Endothelial cell of umbilical vein (primary cell): ENCODE data around the gene HCN1. TPM values are rescaled to one million over a fixed set of nuclear protein-coding genes. Genes with fewer than 3 reads are reported as not detected.

ENCODE experiments used
- BruUV-seq: library from RNA; stranded (reverse); fragments of 400-500 nt; replicated peaks from 2 replicates; lab custom pipeline; 2021; lab: Mats Ljungman, UMichigan
- CTCF ChIA-PET: fragments of 300-600, 350-600 bp; sonication (Branson Sonifier 250); formaldehyde crosslinking; loops from one replicate; lab custom pipeline; 2021; ENCODE audit warnings: antibody characterized with exemption, inconsistent platforms; lab: Charles Lee
- POLR2A ChIA-PET: fragments of 300-600, 350-600 bp; sonication (Branson Sonifier 250); formaldehyde crosslinking; loops from one replicate; lab custom pipeline; 2021; ENCODE audit warnings: antibody characterized with exemption, inconsistent platforms; lab: Charles Lee
- DNase-seq: peaks from one replicate; pipeline ENCODE4 v3.0.0-alpha.2; 2011; ENCODE audit warnings: low read depth, low spot score
- FAIRE-seq: peaks from 2 replicates; lab custom pipeline; 2011; peaks lifted over from hg19 to GRCh38; lab: Jason Lieb, UNC
- H2AFZ ChIP-seq: 2 replicates; pipeline ENCODE4 v1.6.0; 2012; ENCODE audit warnings: low read depth, low read length, control low read depth, inconsistent platforms
- H3K27ac ChIP-seq: 2 replicates; pipeline ENCODE4 v1.5.1; 2011; ENCODE audit warnings: low read depth, mild to moderate bottlenecking, control low read depth, low read length, moderate library complexity; ENCODE audit not compliant: insufficient read depth
- H3K27me3 ChIP-seq, 2 experiments: 2 replicates each; pipeline versions ENCODE4 v1.6.0 to v1.6.1; 2011; ENCODE audit warnings: low read length in 2 of 2, mixed read lengths in 1 of 2; ENCODE audit not compliant: control insufficient read depth in 2 of 2, insufficient read depth in 2 of 2
- H3K36me3 ChIP-seq, 2 experiments: 2 replicates in 1 of 2; 3 replicates in 1 of 2; pipeline ENCODE4 v1.5.1; 2011; ENCODE audit warnings: low read length in 2 of 2, mild to moderate bottlenecking in 1 of 2, moderate library complexity in 1 of 2; ENCODE audit not compliant: control insufficient read depth in 2 of 2, insufficient read depth in 2 of 2; ENCODE audit errors: extremely low read depth in 1 of 2
- H3K4me1 ChIP-seq: 3 replicates; pipeline ENCODE4 v1.5.1; 2011; ENCODE audit warnings: mild to moderate bottlenecking, low read length; ENCODE audit not compliant: control insufficient read depth, insufficient read depth; ENCODE audit errors: extremely low read depth
- H3K4me2 ChIP-seq: 2 replicates; pipeline ENCODE4 v1.6.1; 2011; ENCODE audit warnings: low read length, control low read depth, mixed read lengths; ENCODE audit not compliant: insufficient read depth
- H3K4me3 ChIP-seq, 3 experiments: fragments of 200-600 bp in 1 of 3; sonication (generic), shearing (Covaris generic) in 1 of 3; replicated peaks in 1 of 3; 2 replicates each; pipeline ENCODE4 v1.5.1; 2011 to 2016; ENCODE audit warnings: control low read depth in 3 of 3, low read length in 3 of 3, mild to moderate bottlenecking in 2 of 3, inconsistent platforms in 1 of 3, low read depth in 1 of 3, moderate library complexity in 1 of 3; ENCODE audit not compliant: insufficient read depth in 1 of 3
- H3K79me2 ChIP-seq: 2 replicates; pipeline ENCODE4 v1.6.0; 2012; ENCODE audit warnings: low read length, inconsistent platforms; ENCODE audit not compliant: control insufficient read depth, insufficient read depth
- H3K9ac ChIP-seq: replicated peaks from 2 replicates; pipeline ENCODE3; 2011; ENCODE audit warnings: low read length, control low read depth; ENCODE audit not compliant: insufficient read depth; ENCODE audit errors: extremely low read depth
- H3K9me1 ChIP-seq: replicated peaks from 3 replicates; pipeline ENCODE4 v1.6.0; 2011; ENCODE audit warnings: mild to moderate bottlenecking, low read length; ENCODE audit not compliant: control insufficient read depth, insufficient read depth; ENCODE audit errors: extremely low read depth
- H3K9me3 ChIP-seq: replicated peaks from 2 replicates; pipeline ENCODE4 v1.5.1; 2012; ENCODE audit warnings: low read length, inconsistent platforms; ENCODE audit not compliant: control insufficient read depth, insufficient read depth
- H4K20me1 ChIP-seq: replicated peaks from 2 replicates; pipeline ENCODE3; 2011; ENCODE audit warnings: mild to moderate bottlenecking, low read length; ENCODE audit not compliant: control insufficient read depth, insufficient read depth; ENCODE audit errors: extremely low read depth
- EZH2 ChIP-seq: IDR thresholded peaks from 2 replicates; pipeline ENCODE4 v1.6.1; 2012; ENCODE audit warnings: borderline replicate concordance, low read depth, mild to moderate bottlenecking, moderate library complexity, low read length, inconsistent platforms; ENCODE audit not compliant: severe bottlenecking
- FOS ChIP-seq: IDR thresholded peaks from 2 replicates; pipeline ENCODE4 v1.6.1; 2011; ENCODE audit warnings: mild to moderate bottlenecking, low read length, moderate library complexity, borderline replicate concordance; ENCODE audit not compliant: insufficient read depth
- GATA2 ChIP-seq: IDR thresholded peaks from 2 replicates; pipeline ENCODE4 v1.7.0; 2011; ENCODE audit warnings: low read depth, mild to moderate bottlenecking, moderate library complexity, mixed read lengths, low read length; ENCODE audit not compliant: insufficient read length, insufficient read depth
- JUN ChIP-seq: IDR thresholded peaks from 2 replicates; pipeline ENCODE4 v1.6.1; 2011; ENCODE audit warnings: borderline replicate concordance, low read depth; ENCODE audit not compliant: insufficient read length, insufficient read depth
- MYC ChIP-seq: IDR thresholded peaks from one replicate; pipeline ENCODE4 v1.6.1; 2011; ENCODE audit warnings: mild to moderate bottlenecking, low read depth, low read length
- POLR2A ChIP-seq: IDR thresholded peaks from 2 replicates; pipeline ENCODE4 v1.6.1; 2012; ENCODE audit warnings: low read depth, mild to moderate bottlenecking, control low read depth, low read length
- POLR2AphosphoS5 ChIP-seq: IDR thresholded peaks from 2 replicates; pipeline ENCODE4 v1.6.1; 2012; ENCODE audit warnings: low read depth, mild to moderate bottlenecking, control low read depth, low read length, moderate library complexity; ENCODE audit not compliant: insufficient read depth
- dilution Hi-C: fragments of 300-500 bp; cut with MboI; formaldehyde crosslinking; loops from one replicate; pipeline ENCODE4 v1.15.0; 2019; ENCODE audit warnings: low sequenced_read_pairs; ENCODE audit not compliant: extremely low pct_ligation_motif_present
- intact Hi-C: fragments of 100-400 bp; cut with micrococcal nuclease; formaldehyde crosslinking; loops from one replicate; pipeline ENCODE4 v1.10.0; 2022
- polyA plus RNA-seq, 4 experiments: library from polyadenylated mRNA; depleted of rRNA in 3 of 4; stranded (reverse) in 3 of 4; unstranded in 1 of 4; fragments of >200 nt; gene quantifications; 2 replicates each; pipeline versions ENCODE4 v1.2.1 to v1.2.3, GENCODE V29; 2011 to 2012; ENCODE audit warnings: missing spikeins in 1 of 4
- total RNA-seq: library from RNA; stranded (reverse); gene quantifications from 2 replicates; pipeline ENCODE4 v1.2.3, GENCODE V29; 2021
- TF ChIP-seq, protein P1 (sequence below), 2 donors: IDR thresholded peaks; 1 replicate in 1 of 2; 2 replicates in 1 of 2; pipeline ENCODE4 v1.5.1; 2011; ENCODE audit warnings: low read length in 2 of 2, mild to moderate bottlenecking in 2 of 2, moderate library complexity in 2 of 2, control low read depth in 1 of 2, inconsistent platforms in 1 of 2, low read depth in 1 of 2; ENCODE audit not compliant: insufficient read depth in 1 of 2; ENCODE audit errors: extremely low read depth in 1 of 2
- TF ChIP-seq, protein P2 (sequence below): IDR thresholded peaks from 2 replicates; pipeline ENCODE4 v1.6.1; 2011; ENCODE audit not compliant: insufficient read depth, insufficient read length

HCN1 gene
- total and polyA plus RNA-seq, 2 donors (not counting 3 experiments of a cell fraction or from before 2014, with no cell fraction given): not detected

DNA sequence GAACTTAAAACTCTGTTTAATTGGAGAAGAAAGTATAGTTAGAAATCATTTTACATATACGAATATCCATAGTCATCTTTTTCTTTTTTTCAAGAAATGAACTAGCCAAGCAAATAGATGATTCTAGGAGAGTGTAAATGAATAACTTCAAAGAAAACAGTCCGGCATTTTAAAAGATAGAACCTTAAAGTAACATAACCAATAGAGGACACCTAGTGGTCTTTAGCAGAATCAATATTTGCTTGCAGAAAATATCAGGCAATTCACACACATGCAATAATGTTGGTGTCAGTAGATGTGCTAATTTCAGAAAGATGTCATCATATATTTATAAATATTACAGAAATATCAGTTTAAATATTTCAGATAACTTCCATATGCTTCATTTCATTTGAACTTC, 57.1 kb downstream of the HCN1 start:
- POLR2A ChIA-PET: no interaction called here
- no TSS peak for BruUV-seq
- Histone ChIP-seq H3K36me3 (no peaks in the 10 kb centered on the region), H3K9ac (no peak overlapping the region), H4K20me1 (no peaks in the 10 kb centered on the region), H3K9me3 (no peaks in the 10 kb centered on the region), H3K4me2 (no peak overlapping the region), H3K9me1 (no peaks in the 10 kb centered on the region), H3K4me3 (no peak overlapping the region), H3K27me3 (no peaks in the 10 kb centered on the region), H3K79me2 (no peaks in the 10 kb centered on the region), H2AFZ (no peak overlapping the region), H3K4me1 (no peaks in the 10 kb centered on the region), H3K27ac (no peak overlapping the region)
- dilution Hi-C loops: no loop called here
- no peak for DNase-seq
- FAIRE-seq: no peak
- CTCF ChIA-PET: no interaction called here
- intact Hi-C loops: no loop called here
- TF ChIP-seq GATA2: no peak
- TF ChIP-seq, protein P1, sequence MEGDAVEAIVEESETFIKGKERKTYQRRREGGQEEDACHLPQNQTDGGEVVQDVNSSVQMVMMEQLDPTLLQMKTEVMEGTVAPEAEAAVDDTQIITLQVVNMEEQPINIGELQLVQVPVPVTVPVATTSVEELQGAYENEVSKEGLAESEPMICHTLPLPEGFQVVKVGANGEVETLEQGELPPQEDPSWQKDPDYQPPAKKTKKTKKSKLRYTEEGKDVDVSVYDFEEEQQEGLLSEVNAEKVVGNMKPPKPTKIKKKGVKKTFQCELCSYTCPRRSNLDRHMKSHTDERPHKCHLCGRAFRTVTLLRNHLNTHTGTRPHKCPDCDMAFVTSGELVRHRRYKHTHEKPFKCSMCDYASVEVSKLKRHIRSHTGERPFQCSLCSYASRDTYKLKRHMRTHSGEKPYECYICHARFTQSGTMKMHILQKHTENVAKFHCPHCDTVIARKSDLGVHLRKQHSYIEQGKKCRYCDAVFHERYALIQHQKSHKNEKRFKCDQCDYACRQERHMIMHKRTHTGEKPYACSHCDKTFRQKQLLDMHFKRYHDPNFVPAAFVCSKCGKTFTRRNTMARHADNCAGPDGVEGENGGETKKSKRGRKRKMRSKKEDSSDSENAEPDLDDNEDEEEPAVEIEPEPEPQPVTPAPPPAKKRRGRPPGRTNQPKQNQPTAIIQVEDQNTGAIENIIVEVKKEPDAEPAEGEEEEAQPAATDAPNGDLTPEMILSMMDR (IDR thresholded peaks at IDR 0.05; ENCODE audit: extremely low read depth in 1 of 2, insufficient read depth in 1 of 2, low read depth in 1 of 2, low read length in 2 of 2): no peak
- no peak for TF ChIP-seq JUN
- no peak for TF ChIP-seq EZH2
- no peak for TF ChIP-seq MYC
- TF ChIP-seq, protein P2, sequence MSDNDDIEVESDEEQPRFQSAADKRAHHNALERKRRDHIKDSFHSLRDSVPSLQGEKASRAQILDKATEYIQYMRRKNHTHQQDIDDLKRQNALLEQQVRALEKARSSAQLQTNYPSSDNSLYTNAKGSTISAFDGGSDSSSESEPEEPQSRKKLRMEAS: no peak
- TF ChIP-seq POLR2AphosphoS5: no peak
- no peak for TF ChIP-seq POLR2A
- TF ChIP-seq FOS: no peak
